22Rv1 (cell line): ENCODE measurements around the gene TLCD3B.

ENCODE experiments used
- H3K27ac ChIP-seq: fragments of 450-650 bp; 2 replicates; pipeline ENCODE4 v1.5.1; 2017
- CTCF ChIP-seq: fragments of 450-650 bp; IDR thresholded peaks from 2 replicates; pipeline ENCODE4 v1.5.1; 2017; ENCODE audit warnings: mild to moderate bottlenecking
- ZFX ChIP-seq: fragments of 450-650 bp; IDR thresholded peaks from 2 replicates; pipeline ENCODE4 v1.6.1; 2017; ENCODE audit warnings: antibody characterized with exemption, borderline replicate concordance

Gene TLCD3B

DNA sequence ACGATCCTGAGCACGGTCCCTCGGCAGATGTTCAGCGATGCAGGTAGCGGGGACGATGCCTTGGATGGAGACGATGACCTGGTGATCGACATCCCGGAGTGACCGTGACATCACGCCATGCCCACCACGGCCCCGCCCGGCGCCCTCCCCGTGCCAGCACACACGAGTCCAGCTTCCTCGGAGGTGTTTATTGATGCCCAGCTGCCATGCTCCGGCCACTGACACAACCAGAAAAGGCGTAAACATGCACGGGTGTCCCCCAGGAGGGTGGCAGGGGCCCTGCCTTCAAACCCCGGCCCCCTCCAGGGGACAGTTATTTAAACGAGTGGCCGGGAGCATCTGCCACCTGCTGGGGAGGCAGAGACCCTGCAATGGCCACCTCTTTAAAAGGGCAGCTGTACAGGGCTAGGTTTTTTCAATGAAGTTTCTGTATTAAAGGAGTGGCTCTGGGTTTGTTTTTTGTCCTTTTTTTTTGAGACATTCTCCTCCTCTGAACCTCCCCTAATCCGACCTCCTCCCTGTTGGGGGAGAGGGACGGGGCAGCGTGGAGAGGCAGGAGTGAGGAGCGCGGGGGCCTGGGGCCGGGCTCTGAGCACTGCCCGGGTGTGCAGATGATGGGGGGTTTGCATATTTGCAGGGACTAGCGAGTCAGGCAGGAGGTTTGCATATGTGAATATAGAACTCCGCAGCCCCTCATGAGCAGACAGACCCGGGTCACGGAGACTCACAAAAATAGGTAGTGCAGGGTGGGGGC lies 25.6 kb downstream of the TLCD3B start:
- H3K27ac ChIP-seq: 0 out of 2 replicates have a peak overlapping the region, but pooled peaks have one; percentile 10
- peak; percentile 83 for TF ChIP-seq CTCF
- no peak for TF ChIP-seq ZFX

- no peak overlapping the region for H3K27ac ChIP-seq
- TF ChIP-seq ZFX (no peak), CTCF (no peak)
These were observed 26.2 kb downstream of the TLCD3B start for GRCh38 chr16:30004811-30005242.

GRCh38 chr16:30004424-30004776 lies 26.7 kb downstream of the TLCD3B start:
- H3K27ac ChIP-seq: no peak overlapping the region
- no peak for TF ChIP-seq ZFX

DNA sequence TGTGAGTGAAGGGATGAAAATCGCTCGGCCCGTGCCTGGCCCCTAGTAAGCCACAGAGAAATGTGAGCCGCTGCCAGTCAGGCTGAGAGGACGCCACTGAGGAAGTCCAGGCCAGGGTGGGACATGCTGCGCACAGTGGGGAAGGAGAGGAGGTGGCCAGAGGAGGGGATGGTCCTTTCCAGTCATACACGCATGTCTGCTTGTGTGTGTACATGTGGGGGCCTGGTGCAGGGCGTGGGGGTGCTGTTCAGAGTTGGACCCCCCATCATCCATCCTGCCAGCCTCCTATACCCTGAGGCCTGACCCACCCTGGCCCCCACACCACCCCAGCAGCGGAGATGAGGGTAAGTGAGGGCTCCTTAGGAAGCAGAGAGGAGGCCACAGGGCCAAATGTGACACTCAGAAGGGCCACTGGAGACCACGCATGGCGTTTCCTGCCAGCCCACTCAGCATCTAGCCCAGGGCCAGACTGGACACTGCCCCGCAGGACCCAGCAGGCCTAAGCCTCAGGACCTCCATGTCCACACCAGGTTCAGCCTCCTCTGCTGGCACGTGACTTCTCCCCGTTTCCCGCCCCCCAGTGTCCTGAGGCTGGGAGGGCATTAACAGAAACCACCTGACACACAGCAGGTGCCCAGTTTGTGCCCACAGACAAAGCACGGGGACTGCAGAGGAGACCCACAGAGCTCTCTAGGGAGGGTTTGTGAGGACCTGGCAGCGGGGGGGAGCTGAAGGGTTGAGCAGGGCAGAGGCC lies 27.2 kb downstream of the TLCD3B start:
- TF ChIP-seq CTCF (no peak), ZFX (no peak)
- H3K27ac ChIP-seq: peak overlapping the region; percentile 22; the same call in 1 of the 2 replicates

DNA sequence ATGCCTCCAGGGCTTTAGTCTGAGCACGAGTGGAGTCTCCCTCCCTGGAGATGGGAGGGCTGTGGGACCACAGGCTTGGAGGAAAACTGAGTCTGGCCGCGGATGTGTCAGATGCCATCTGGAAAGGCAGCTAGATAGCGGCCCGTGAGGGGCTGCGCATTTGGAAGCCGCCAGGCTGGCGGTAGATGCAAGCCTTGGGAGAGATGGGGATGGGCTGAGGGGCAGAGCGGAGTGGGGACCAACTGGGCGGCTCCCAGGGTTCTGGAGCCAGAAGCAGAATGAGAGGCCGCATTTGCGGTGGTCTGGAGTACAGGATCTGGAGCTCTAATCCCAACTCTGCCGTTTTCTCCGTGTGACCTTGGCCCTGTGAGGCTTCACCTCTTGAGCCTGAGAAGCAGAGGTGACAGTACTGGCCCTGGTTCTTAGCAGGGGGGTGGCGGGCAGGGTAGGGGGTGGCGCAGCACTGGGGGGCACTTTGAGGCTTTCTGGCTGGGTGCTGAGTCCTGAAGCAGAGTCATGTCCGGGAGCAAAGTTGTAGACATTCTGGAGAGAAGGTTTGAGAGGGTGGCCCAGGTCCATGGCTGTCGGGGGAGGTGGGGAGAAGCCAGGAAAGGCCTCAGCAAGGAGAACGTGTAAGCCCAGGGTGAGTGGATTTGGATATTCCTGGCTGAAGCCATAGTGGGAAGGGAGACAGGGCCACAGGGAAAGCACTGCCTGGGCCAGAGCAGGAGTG lies 28.3 kb downstream of the TLCD3B start:
- H3K27ac ChIP-seq: peak overlapping the region; percentile 22; the same call in 1 of the 2 replicates
- TF ChIP-seq CTCF: no peak
- TF ChIP-seq ZFX: no peak

DNA sequence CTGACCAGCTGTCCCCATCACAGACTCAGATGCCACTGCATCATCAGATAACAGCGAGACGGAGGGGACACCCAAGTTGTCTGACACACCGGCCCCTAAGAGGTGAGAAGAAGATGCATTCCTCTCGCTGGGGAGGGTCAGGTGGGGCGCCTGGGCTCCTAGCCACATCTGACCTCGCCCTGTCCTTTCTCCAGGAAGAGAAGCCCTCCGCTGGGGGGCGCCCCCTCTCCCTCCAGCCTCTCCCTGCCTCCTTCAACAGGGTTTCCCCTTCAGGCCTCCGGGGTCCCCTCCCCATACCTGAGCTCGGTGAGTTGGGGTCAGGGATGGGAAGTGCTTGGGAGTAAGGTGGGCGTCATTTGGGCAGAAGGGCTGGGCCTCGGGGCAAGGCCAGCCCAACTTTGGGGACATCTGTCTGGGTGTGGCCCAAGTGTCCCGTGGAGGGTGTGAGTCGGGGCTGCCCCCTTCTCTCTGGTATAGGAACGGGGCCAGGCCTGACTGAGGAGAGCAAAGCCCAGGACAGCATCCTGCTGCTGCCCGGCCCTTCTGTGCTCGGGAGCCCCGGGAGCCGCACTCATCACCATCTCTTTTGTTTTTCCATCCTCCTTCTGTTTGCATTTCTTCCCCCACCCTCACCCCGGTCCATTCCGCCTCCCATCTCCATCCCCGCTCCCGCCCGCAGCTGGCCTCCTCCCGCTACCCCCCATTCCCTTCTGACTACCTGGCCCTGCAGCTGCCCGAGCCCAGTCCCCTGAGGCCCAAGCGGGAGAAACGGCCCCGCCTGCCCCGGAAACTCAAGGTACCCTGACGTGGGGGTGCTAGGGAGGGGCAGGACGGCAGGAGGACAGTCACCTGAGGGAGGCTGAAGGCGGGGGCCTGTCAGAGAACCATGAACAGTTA lies 30.1 kb downstream of the TLCD3B start:
- no peak overlapping the region for H3K27ac ChIP-seq
- peak; percentile 6; the same call in 1 of the 2 replicates for TF ChIP-seq CTCF
- TF ChIP-seq ZFX: no peak

DNA sequence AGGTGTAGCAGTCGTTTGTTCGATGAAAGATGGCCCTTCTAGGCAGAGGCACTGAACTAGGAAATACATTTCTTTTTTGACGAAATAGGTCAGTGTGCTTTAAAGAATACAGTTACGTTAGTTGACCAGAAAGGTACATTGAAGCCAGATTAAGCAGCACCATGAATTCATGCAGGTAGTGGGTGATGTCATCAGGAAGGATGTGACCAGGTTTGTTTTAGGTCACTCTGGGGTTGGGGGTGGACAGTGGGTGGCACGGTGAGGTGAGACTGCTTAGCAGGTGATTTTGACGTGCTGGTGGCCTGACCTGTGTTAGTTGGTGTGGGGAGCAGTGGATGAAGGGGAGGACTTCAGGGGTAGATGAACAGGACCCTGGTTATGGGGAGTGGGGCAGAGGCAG lies 31.5 kb downstream of the TLCD3B start:
- TF ChIP-seq ZFX (no peak), CTCF (no peak)
- peak overlapping the region; percentile 15; the same call in 1 of the 2 replicates for H3K27ac ChIP-seq
